ENCODE measurements around the gene TMED4. TPM values are rescaled to one million over a fixed set of nuclear protein-coding genes. Genes with fewer than 3 reads are reported as not detected.
"Not testable (repeated sequence)": the region's sequence is repeated elsewhere in the genome, so short reads cannot be mapped to it uniquely, and the experiment has no call there.

TMED4 gene
- polyA plus RNA-seq, 1 donor from 2014 or later = 158 TPM

DNA sequence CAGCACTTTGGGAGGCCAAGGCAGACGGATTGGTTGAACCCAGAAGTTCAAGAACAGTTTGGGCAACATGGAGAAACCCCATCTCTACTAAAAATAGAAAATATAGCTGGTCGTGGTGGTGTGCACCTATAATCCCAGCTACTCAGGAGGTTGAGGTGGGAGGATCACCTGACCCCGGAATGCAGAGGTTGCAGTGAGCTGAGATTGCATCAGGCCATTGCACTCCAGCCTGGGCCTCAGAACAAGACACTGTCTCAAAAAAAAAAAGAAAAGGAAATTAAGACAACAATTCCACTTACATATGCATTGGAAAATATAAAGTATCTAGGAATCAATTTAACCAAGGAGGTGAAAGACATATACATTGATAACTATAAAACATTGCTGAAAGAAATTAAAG, 17.2 kb upstream of the TMED4 start:
- H3K9me3 ChIP-seq (ENCODE audit: low read length) = no peaks in the 10 kb centered on the region
- TF ChIP-seq MXI1 (conservative IDR thresholded peaks at IDR 0.05; ENCODE audit: poor library complexity, severe bottlenecking) (no peak), EP300 (conservative IDR thresholded peaks at IDR 0.05; ENCODE audit: poor library complexity, severe bottlenecking) (no peak), RAD21 (conservative IDR thresholded peaks at IDR 0.05) (no peak), EZH2 (IDR thresholded peaks at IDR 0.05; ENCODE audit: borderline replicate concordance, insufficient read depth, low read length, poor library complexity, severe bottlenecking) (no peak), TAF1 (IDR thresholded peaks at IDR 0.05; ENCODE audit: low read depth) (no peak), POLR2AphosphoS5 (IDR thresholded peaks at IDR 0.05) (no peak), SMC3 (conservative IDR thresholded peaks at IDR 0.05; ENCODE audit: poor library complexity) (no peak)
- TF ChIP-seq, protein P1, sequence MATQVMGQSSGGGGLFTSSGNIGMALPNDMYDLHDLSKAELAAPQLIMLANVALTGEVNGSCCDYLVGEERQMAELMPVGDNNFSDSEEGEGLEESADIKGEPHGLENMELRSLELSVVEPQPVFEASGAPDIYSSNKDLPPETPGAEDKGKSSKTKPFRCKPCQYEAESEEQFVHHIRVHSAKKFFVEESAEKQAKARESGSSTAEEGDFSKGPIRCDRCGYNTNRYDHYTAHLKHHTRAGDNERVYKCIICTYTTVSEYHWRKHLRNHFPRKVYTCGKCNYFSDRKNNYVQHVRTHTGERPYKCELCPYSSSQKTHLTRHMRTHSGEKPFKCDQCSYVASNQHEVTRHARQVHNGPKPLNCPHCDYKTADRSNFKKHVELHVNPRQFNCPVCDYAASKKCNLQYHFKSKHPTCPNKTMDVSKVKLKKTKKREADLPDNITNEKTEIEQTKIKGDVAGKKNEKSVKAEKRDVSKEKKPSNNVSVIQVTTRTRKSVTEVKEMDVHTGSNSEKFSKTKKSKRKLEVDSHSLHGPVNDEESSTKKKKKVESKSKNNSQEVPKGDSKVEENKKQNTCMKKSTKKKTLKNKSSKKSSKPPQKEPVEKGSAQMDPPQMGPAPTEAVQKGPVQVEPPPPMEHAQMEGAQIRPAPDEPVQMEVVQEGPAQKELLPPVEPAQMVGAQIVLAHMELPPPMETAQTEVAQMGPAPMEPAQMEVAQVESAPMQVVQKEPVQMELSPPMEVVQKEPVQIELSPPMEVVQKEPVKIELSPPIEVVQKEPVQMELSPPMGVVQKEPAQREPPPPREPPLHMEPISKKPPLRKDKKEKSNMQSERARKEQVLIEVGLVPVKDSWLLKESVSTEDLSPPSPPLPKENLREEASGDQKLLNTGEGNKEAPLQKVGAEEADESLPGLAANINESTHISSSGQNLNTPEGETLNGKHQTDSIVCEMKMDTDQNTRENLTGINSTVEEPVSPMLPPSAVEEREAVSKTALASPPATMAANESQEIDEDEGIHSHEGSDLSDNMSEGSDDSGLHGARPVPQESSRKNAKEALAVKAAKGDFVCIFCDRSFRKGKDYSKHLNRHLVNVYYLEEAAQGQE (IDR thresholded peaks at IDR 0.05; ENCODE audit: borderline replicate concordance) = no peak
- TF ChIP-seq, protein P2, sequence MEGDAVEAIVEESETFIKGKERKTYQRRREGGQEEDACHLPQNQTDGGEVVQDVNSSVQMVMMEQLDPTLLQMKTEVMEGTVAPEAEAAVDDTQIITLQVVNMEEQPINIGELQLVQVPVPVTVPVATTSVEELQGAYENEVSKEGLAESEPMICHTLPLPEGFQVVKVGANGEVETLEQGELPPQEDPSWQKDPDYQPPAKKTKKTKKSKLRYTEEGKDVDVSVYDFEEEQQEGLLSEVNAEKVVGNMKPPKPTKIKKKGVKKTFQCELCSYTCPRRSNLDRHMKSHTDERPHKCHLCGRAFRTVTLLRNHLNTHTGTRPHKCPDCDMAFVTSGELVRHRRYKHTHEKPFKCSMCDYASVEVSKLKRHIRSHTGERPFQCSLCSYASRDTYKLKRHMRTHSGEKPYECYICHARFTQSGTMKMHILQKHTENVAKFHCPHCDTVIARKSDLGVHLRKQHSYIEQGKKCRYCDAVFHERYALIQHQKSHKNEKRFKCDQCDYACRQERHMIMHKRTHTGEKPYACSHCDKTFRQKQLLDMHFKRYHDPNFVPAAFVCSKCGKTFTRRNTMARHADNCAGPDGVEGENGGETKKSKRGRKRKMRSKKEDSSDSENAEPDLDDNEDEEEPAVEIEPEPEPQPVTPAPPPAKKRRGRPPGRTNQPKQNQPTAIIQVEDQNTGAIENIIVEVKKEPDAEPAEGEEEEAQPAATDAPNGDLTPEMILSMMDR (IDR thresholded peaks at IDR 0.05; ENCODE audit: poor library complexity, severe bottlenecking) = no peak

DNA sequence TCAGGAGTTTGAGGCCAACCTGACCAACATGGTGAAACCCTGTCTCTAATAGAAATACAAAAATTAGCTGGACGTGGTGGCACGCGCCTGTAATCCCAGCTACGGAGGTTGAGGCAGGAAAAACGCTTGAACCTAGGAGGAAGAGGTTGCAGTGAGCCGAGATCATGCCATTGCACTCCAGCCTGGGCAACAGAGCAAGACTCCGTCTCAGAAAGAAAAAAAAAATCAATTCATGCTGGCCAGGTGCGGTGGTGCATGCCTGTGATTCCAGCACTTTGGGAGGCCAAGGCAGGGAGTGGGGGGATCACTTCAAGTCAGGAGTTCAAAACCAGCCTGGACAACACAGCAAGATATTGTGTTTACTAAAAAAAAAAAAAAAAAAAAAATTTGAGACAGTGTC, 15.2 kb upstream of the TMED4 start:
- not testable (repeated sequence) for H3K9me3 ChIP-seq (ENCODE audit: low read length); H3K27me3 ChIP-seq (ENCODE audit: insufficient read depth, low read depth, low read length); H3K79me2 ChIP-seq (replicated peaks; ENCODE audit: insufficient read depth, low read length); H3K4me2 ChIP-seq (ENCODE audit: low read length); H3F3A ChIP-seq (ENCODE audit: insufficient read depth, low read length, poor library complexity, severe bottlenecking); H3K9ac ChIP-seq (ENCODE audit: low read length); H3K36me3 ChIP-seq (ENCODE audit: insufficient read depth, low read length); H2AFZ ChIP-seq (ENCODE audit: low read depth, low read length); H3K4me3 ChIP-seq (ENCODE audit: low read length); H4K20me1 ChIP-seq (ENCODE audit: insufficient read depth); H3K27ac ChIP-seq (ENCODE audit: low read length); H3K9me2 ChIP-seq (ENCODE audit: insufficient read depth, low read length)

More for the DNA sequence above, 17.2 kb upstream of the TMED4 start:
- no peaks in the 10 kb centered on the region for H3K79me2 ChIP-seq (replicated peaks; ENCODE audit: insufficient read depth, low read length)
- no peaks in the 10 kb centered on the region for H4K20me1 ChIP-seq (ENCODE audit: insufficient read depth)
- H3K4me2 ChIP-seq (ENCODE audit: low read length) = no peak overlapping the region
- H3K27ac ChIP-seq (ENCODE audit: low read length) = no peak overlapping the region
- H3K27me3 ChIP-seq (ENCODE audit: insufficient read depth, low read depth, low read length) = no peaks in the 10 kb centered on the region
- H3K4me3 ChIP-seq (ENCODE audit: low read length) = no peak overlapping the region
- no peak overlapping the region for H2AFZ ChIP-seq (ENCODE audit: low read depth, low read length)
- H3K36me3 ChIP-seq (ENCODE audit: insufficient read depth, low read length) = no peaks in the 10 kb centered on the region
- no peaks in the 10 kb centered on the region for H3F3A ChIP-seq (ENCODE audit: insufficient read depth, low read length, poor library complexity, severe bottlenecking)
- no peak overlapping the region for H3K9ac ChIP-seq (ENCODE audit: low read length)
- no peaks in the 10 kb centered on the region for H3K9me2 ChIP-seq (ENCODE audit: insufficient read depth, low read length)
